ENCODE data around the gene GBX1. TPM values are rescaled to one million over a fixed set of nuclear protein-coding genes. Genes with fewer than 3 reads are reported as not detected.

The GBX1 gene
- polyA plus RNA-seq, 3 donors, result 0.14 to 0.18 TPM; not detected in 1

DNA sequence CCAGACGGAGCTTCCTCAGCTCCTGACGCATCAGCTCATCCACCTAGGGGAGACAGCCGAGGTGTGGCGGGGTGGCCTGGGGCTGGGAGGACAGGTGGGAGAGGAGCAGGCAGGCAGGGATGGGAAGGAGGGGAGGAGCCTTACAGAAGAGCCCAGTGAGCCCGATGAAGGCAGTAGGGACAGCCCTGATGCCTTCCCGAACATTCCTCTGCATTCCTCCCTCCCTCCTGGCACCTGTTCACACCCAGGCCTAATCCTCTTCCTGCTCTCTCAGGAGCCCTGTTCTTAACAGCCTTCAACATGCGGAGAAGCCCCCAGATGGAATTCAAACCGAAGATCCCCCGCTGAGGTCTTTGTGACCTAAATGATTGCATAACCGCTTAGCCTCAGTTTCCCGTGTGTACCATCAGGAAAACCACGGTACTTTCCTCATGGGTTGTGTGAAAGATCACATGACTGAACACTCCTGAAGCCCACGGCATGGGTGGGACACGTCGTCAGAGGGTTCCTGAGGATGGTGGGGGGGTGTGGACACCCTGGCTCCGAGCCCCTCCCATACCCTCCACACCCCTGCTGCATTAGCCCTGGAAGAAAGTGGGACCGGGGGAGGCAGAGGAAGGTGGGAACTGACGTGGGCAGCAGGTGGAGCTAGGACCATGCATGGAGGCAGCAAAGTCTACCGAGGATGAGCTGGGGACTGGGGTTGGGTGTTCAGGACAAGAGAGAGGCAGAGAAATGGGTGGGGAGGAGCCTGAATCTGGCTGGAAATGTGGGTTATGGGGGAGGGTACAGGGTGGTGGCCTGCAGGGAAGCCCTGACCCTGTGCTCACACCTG lies 28.3 kb upstream of the GBX1 start:
- no peak for DNase-seq (ENCODE audit: low read depth in 3 of 3, low spot score in 2 of 3)

DNA sequence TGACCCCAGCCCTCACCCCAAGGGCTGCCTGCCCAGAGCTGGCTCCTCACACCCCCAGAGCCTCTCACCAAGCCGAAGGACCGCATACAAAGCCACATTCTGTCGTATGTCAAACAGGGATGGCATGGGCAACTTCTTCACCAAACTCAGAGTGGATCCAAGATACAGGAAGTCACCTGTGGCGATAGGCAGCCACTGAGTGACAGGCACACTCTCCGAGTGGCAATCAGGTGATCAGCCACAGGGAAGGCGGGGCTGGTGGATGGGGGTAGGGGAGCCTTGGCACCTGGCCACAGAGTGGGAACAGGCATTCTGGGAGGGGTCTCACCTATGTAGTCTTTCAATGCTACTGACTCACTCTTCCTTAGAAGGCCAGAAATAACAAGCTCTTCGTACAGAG lies 26.7 kb upstream of the GBX1 start:
- DNase-seq (ENCODE audit: low read depth in 3 of 3, low spot score in 2 of 3), result no peak

DNA sequence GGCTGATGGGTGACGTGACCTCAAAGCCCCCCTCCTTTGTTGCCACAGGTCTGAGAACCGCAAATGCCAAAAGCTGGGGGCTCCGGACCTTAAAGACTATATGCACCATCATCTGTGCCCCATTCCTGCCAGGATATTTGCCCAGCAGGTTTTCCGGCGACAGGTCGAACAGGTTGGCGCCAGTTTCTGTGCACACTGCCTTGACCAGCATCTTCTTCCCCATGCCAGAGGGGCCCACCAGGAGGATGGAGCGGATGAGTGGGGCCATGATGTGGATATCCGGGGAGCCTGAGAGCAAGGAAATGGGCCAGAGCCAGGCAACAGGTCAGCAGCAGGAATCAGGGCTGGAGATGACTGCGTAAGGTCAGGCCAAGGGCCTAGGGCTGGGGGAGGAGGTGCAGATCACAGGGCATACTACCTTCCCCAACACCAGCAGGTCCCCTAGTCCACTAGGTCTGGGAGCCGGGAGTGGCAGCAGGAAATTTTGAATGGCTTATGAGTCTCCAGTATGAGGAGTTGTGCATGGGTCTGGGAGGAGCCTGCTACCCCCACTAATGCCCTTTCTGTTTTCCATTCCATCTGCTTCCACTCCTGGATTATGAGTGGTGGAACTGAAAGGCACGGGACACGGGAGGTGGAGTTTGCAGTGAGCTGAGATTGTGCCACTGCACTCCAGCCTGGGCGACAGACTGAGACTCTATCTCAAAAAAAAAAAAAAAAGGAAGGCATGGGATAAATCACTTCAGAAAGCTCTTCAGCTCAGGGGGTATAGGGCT lies 25.9 kb upstream of the GBX1 start:
- no peak for DNase-seq (ENCODE audit: low read depth in 3 of 3, low spot score in 2 of 3)

DNA sequence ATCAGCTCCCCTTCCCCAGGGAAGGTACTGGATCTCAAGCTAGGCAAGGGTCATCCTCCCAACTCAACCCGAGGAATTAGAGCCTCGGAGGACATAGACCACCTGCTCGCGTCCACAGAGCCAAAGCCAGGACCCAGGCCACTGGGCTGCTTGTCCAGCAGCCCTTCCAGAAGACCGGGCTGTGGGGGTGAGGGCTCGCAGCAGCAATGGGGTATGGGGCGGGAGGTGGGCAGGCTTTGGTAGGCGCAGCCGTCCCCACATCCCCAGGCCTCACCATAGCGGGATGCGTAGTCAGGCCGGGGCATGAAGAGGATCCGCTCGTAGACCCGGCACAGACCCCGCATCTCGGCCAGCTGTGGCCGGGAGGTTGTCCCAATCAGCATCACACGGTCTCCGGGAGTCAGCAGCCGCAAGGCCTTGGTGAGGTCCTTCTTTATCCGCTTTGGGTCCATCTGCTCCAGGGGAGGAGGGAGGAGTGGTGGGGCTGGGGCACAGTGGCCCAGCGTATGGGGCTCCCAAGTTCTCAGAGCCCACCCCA lies 24.6 kb upstream of the GBX1 start:
- no peak for DNase-seq (ENCODE audit: low read depth in 3 of 3, low spot score in 2 of 3)

DNA sequence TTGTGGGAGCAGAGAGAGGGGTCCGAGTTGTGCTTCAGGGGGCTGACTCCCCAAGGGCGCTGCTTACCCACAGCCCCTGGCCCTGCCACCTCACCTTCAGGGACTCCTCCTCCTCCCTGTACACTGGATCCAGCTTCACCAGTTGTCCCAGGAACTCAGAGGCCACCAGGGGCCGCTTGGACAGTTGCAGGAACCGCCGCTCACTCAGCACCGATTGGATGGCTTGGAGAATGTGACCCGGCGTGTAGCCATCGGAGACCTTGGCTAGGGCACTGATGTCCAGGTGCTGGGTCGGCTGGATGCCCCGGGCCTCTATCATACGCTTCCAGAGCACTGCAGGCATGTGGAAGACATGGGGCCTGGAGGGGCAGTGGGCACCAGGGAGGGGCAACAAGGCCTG lies 24.1 kb upstream of the GBX1 start:
- DNase-seq (ENCODE audit: low read depth in 3 of 3, low spot score in 2 of 3), result no peak

DNA sequence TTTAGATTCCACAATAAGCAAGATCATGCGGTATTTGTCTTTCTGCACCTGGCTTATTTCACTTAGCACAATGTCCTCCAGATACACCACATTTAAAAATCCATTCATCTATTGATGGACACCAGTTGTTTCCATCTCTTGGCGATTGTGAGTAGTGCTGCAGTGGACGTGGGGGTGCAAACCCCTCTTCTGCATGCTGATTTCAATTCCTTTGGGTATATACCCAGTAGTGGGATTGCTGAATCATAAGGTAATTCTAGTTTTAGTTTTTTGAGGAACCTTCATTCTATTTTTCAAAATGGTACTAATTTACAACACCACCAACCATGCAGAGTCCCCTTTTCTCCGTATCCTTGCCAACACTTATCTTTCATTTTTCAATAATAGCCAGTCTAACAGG lies 21.5 kb upstream of the GBX1 start:
- no peak for DNase-seq (ENCODE audit: low read depth in 3 of 3, low spot score in 2 of 3)

DNA sequence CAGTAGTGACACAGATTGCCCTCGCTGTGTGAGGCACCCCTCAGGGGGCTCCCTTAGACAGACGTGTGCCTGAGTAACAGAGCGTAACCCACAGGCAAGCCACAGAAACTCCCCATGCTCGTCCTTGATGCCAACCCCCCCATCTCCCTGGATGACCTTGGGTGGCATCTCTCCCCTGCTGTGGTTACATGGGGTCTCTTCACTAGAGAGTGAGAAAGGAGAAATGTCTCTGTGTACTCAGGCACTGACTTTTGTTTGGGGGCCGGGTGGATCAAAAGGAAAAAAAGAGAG lies 20.7 kb upstream of the GBX1 start:
- DNase-seq (ENCODE audit: low read depth in 3 of 3, low spot score in 2 of 3), result no peak

DNA sequence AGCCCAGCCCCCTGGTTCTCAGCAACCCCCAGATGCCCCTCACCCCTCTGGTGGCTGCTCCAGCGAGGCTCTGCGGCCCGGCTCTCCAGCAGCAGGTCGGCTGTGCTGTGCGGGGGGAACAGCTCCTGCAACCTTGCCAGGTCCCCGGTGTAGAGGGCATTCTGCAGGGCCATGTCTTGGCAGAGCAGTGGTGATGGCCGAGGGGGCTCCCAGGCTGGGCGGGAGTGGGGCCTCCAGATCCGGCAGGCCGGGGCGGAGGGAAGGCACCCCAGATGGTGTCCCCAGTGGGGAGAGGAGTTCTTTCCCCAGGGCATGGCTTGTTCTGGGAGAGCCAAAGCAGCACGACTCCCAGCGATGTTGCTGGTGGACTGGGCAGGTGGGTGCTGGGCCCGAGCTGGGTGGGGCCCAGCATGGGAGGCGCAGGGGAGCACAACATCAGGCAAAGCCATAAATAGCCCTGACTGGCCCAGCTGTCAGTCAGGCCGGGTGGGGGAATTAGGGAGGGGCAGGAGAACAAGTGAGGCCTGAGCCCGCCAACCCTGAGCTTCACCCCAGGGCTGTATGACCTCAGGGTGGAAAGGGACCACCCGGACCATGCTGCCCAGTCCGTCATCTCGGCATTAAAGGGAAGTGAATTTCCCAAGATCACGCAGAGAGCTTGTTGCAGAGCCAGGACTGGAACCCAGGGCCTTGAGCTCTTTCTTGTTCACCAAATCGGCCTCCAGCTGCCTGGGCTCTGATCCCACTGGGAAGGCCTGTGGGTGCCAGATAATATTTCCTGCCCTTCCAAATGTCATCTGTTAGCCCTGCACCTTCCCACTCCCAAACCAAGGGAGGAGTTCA lies 20.1 kb upstream of the GBX1 start:
- no peak for DNase-seq (ENCODE audit: low read depth in 3 of 3, low spot score in 2 of 3)

DNA sequence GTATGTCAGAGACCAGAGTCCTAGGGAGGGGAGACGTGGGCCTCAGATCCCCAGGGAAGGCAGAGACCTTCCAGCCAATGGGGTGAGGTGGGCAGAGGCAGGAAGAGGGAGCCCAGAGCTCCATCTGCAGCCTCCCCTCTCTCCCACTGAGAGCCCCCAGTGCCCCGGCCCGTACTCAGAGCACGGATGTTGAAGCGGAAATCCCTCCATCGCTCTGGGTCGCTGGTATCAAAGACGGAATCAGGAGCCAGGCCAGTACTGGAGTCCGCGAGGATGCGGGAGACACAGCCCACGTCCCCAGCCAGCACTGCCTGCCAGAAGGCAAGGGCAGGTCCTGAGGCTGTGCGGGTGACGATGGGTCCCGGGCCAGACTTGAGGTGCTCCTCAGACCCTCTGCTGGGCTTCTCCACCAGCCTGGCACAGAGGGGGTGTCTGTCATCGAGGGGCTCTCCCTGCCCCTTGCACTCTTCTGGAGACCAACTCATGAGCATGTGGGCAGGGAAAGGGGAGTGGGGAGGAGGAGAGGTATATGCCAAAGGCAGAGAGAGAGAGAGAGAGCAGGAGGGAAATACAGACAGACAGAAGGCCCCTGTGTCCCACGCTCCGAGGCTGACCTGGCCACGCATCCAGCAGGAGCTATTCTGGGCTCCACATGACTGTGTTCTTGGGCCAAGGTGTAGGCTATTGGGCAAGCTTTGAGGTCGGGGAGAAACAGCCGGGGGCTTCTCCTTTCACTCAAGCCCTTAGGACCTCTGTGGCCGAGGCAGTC lies 19.3 kb upstream of the GBX1 start, which contains the start of gene ASB10:
TSS of gene ASB10 (minus strand) at position 611 of the 769 bp plus-strand sequence. CDS start at position 491, 120 bp downstream.
- no peak for DNase-seq (ENCODE audit: low read depth in 3 of 3, low spot score in 2 of 3)

DNA sequence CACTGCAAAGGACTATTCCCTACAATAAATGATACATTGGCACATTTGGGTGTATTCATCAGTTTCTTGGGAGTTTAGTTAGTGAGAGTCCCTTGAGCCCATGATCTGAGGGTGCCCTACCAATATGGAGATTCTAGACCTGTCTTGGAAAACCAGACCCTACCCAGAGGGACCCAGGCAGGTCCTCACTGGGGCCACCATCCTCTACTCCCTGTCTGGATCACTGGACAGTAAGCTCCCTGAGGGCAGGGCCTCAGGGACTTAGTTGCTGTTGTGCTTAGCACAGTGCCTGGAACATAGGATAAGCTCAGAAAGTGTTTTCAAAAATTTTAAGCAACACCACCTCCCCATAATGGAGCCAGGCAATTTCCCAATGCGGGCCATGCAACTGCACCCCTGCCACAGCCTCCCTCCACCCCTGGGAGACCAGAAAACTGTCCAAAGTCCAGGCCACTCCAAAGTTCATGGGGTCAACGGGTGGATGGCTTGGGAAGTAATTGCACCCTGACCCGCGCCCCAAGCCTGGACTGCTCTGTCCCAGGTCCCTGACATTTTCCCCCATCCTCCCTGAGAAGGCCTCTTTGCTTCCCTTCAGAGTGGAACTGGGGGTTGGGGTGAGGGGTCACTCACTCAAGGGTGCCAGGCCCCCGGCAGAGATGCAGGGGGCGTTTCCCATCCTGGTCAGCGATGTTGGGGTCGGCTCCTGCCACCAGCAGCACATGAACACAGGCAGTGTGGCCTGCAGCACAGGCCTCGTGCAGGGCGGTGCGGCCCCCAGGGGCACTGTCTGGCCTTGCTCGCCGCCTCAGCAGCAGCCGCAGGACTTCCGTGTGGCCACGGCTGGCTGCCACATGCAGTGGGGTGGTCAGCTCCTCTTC lies 18.5 kb upstream of the GBX1 start:
- no peak for DNase-seq (ENCODE audit: low read depth in 3 of 3, low spot score in 2 of 3)

DNA sequence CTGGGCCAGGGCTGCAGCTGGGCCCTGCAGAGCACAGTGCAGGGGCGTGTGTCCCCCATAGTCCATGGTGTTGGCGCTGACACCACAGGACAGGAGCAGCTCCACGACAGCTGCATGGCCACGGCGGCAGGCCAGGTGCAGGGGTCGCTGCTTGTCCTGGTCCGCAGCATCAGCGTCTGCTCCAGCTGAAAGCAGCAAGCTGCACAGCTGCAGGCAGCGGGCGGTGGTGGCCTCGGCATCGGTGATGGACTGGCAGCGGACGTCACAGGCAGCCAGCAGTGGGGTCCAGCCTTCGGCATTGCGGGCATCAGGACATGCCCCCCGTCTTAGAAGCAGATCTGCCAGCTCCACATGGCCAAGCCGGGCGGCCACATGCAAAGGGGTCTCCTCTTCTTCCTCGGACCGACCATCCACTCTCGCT lies 13.5 kb upstream of the GBX1 start:
- no peak for DNase-seq (ENCODE audit: low read depth in 3 of 3, low spot score in 2 of 3)

DNA sequence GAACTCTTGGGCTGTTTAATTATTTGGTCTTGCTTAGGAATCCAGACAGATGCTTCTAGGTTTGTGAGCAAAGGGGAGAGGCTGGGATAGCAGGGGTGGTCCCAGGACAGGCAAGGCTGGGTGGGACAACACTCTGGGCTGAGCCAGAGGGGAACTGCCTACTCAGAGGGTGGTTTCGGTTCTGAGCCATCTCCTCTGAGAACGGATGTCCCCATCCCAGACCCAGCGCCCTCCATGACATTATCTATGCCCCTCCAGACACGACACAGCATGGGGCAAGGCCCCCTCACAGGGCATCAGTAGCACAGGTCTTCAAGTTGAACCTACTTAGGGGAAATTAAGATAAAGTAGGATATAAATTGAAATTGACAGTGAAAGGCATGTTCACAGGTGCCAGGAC lies 12.5 kb upstream of the GBX1 start:
- no peak for DNase-seq (ENCODE audit: low read depth in 3 of 3, low spot score in 2 of 3)

DNA sequence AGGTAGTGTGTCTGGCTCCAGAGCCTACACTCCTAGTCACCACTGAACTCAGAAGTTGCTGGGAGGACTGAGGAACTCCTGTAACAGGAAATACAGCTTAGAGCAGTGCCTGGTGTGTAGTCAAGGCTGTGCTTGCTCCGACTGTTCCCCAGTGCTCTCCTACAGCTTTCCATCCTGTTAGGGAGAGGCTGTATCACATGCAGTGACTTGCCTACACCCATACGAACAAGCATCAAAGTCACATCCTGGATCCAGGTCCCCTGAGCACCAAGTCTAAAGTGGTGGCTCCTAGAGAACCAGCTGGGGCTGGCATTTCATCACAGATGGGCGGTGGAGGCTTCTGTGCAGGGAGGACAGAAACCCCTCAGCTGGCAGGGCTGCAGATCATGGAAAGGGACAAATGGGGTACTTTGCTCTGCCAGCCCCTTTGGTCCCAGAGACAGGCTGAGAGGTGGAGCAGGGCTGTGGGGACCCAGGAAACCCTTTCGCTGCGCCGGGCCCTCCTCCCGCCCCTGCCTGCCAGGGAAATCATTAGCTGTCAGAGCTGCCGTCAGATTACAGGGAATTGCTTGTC lies 11.9 kb upstream of the GBX1 start:
- no peak for DNase-seq (ENCODE audit: low read depth in 3 of 3, low spot score in 2 of 3)

DNA sequence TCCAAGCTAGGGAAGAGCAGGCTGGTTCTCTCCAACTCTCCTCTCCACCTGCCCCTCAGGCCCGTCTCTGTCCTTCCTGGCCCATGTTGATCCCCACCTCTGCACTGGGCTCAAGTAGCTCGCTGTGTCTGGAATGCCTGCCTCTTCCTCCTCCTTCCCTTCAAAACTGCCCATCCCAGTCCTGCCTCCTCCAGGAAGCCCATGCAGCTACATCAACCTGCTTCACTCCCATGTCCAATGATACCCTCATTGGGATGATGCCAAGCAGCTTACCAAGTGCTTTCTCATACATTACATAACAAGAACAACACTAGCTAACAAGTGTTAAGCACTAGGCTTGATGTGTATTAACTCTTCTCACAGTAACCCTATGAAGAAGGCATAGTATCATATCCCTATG lies 11.3 kb upstream of the GBX1 start:
- DNase-seq (ENCODE audit: low read depth in 3 of 3, low spot score in 2 of 3), result no peak

DNA sequence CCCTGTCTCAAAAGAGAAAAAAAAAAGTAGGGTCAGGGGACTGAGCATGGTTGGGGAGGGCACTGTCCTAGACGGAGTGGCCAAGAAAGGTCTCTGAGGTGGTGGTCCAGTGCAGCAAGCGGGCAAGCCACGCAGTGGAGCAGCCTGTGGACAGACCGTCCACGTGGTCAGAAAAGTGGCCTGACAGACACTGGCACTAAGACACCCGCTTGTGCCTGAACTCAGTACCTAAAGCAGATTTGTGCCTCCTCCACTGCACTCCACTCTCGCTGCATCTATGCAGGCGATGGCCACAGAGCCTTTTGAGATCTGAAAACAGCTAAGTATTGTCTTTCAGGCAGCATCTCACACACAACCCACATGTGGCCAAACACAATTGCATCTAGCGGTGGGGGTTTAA lies 10.7 kb upstream of the GBX1 start:
- DNase-seq (ENCODE audit: low read depth in 3 of 3, low spot score in 2 of 3), result no peak

DNA sequence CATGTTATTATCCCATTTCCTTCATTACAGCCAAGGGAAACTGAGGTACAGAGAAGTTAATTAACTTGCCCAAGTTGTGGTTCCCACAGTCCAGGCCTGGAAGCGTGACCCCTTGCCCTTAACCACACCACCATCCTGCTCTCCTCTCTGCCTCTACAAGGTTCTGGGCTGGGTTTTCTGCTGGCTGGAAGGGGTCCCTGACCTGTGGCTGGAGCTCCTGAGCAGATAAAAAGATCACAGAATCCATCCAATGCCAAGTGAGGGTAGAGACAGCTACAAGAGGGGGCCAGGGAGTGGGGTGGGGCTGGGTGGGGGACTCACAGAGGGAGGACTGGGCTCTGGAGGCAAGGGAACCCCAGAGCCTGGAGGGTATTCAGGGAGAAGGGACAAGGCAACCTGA lies 9.8 kb upstream of the GBX1 start:
- DNase-seq (ENCODE audit: low read depth in 3 of 3, low spot score in 2 of 3), result no peak

DNA sequence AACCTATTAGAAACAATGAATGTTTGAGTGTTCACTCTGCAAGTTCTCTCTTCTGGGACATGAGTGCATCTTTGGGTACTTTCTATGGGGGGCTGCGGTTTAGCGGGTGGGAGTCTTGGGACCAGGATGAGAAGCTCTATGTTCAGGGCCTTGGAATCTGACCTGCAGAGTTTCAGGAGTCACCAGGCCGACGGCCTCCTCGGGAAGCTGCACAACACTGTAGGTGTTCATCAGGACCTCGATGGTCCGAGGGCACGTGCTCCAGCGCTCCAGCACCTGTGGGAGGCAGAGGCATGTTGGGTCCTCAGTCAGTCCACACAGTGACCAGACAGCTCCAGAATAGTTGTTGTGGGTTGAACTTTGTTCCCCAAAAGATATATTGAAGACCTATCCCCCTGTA lies 8.9 kb upstream of the GBX1 start:
- DNase-seq (ENCODE audit: low read depth in 3 of 3, low spot score in 2 of 3), result no peak

DNA sequence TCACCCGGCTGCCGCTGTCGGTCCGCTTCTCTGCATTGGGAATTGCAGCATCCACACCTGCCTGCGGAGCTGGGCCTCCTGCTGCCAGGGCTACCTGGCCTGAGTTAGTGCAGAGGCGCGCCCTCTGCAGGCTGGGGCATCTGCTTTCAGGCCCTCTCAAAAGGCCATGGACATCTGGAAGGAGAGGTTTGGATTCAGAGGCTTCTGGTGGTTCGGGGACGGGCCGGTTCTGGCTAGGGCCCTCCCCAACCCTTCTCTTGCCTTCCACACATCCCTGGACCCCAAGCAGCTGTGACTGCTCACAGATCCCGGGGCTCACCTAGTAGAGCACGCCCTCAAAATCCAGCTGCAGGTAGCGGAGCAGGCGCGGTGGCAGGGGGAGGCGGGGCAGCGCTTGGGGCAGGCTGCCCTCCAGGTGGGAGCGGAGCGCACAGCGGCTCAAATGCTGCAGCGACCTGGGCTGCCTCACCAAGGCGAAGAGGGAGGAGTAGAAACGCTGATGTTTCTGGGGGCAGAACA lies 8.4 kb upstream of the GBX1 start:
- DNase-seq (ENCODE audit: low read depth in 3 of 3, low spot score in 2 of 3), result no peak
